Measurements from ENCODE around the gene BDP1.
A peak's percentile ranks its signal among the peaks of the same experiment; 100 is the strongest.
"Not testable (repeated sequence)": the region's sequence is repeated elsewhere in the genome, so short reads cannot be mapped to it uniquely, and the experiment has no call there.

Gene BDP1

DNA sequence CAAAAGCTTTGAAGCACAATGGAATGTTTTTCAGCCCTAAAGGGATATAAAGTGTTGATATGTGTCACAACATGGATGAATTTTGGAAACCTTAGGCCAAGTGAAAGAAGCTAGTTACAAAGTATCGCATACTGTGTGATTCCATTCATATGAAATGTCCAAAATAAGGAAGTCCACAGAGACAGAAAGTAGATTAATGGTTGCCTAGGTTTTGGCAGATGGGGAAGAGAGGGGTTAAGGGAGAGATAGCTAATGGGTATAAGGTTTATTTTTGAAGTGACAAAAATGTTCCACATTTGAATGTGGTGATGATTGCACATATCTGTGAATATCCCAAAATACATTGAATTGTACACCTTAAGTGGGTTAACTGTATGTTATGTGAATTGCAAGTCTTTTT lies 74.2 kb downstream of the BDP1 start:
- Histone ChIP-seq H3K27me3 (ENCODE audit: insufficient read depth, low read length, poor library complexity) (no peaks in the 10 kb centered on the region), H3K4me3 (ENCODE audit: low read depth in 1 of 2, low read length in 2 of 2) (no peak overlapping the region), H4K20me1 (ENCODE audit: insufficient read depth, low read length) (no peaks in the 10 kb centered on the region), H3K4me1 (ENCODE audit: insufficient read depth, low read length) (no peaks in the 10 kb centered on the region), H2AFZ (ENCODE audit: low read depth, low read length) (no peak overlapping the region), H3K79me2 (ENCODE audit: insufficient read depth, low read length) (no peaks in the 10 kb centered on the region), H3K9me3 (ENCODE audit: insufficient read depth, low read length, severe bottlenecking) (no peaks in the 10 kb centered on the region), H3K4me2 (ENCODE audit: insufficient read depth, low read length) (no peak overlapping the region), H3K27ac (ENCODE audit: low read length) (no peak overlapping the region), H3K9ac (ENCODE audit: low read depth, low read length) (no peak overlapping the region), H3K36me3 (ENCODE audit: insufficient read depth, low read length) (peaks cover 63% of the 10 kb centered on the region)
- TF ChIP-seq EZH2 (IDR thresholded peaks at IDR 0.05; ENCODE audit: borderline replicate concordance, low read depth, low read length, severe bottlenecking) (no peak), CTCF (IDR thresholded peaks at IDR 0.05; ENCODE audit: borderline replicate concordance, extremely low read depth, low read length, poor library complexity, severe bottlenecking) (no peak)
- ATAC-seq (ENCODE audit: insufficient read depth, low read depth) (no peak), DNase-seq (no peak)

DNA sequence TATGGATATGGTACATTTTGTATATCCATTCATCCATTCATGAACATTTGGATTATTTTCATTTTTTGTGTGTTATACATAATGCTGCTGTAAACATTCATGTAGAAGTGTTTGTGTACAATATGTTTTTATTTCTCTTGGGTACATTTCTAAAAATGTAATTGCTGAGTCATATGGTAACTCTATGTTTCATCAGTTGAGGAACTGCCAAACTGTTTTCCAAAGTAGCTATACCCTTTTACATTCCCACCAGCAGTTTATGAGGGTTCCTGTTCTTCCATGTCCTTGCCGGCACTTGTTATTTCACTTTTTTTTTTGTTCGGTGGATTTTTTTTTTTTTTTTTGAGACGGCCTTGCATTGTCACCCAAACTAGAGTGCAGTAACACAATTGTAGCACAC lies 77.7 kb downstream of the BDP1 start:
- no peak overlapping the region for H2AFZ ChIP-seq (ENCODE audit: low read depth, low read length)
- DNase-seq (no peak), ATAC-seq (ENCODE audit: insufficient read depth, low read depth) (no peak)
- no peak overlapping the region for H3K9ac ChIP-seq (ENCODE audit: low read depth, low read length)
- H3K4me2 ChIP-seq (ENCODE audit: insufficient read depth, low read length), result no peak overlapping the region
- H3K4me3 ChIP-seq (ENCODE audit: low read depth in 1 of 2, low read length in 2 of 2), result no peak overlapping the region
- H3K9me3 ChIP-seq (ENCODE audit: insufficient read depth, low read length, severe bottlenecking), result no peaks in the 10 kb centered on the region
- H3K27ac ChIP-seq (ENCODE audit: low read length), result no peak overlapping the region
- no peaks in the 10 kb centered on the region for H3K27me3 ChIP-seq (ENCODE audit: insufficient read depth, low read length, poor library complexity)
- TF ChIP-seq CTCF (IDR thresholded peaks at IDR 0.05; ENCODE audit: borderline replicate concordance, extremely low read depth, low read length, poor library complexity, severe bottlenecking) (no peak), EZH2 (IDR thresholded peaks at IDR 0.05; ENCODE audit: borderline replicate concordance, low read depth, low read length, severe bottlenecking) (no peak)
- no peaks in the 10 kb centered on the region for H3K79me2 ChIP-seq (ENCODE audit: insufficient read depth, low read length)
- H4K20me1 ChIP-seq (ENCODE audit: insufficient read depth, low read length), result no peaks in the 10 kb centered on the region
- no peaks in the 10 kb centered on the region for H3K4me1 ChIP-seq (ENCODE audit: insufficient read depth, low read length)
- peaks cover 75% of the 10 kb centered on the region for H3K36me3 ChIP-seq (ENCODE audit: insufficient read depth, low read length)

GRCh38 chr5:71533615-71534014 lies 78.2 kb downstream of the BDP1 start:
- no peak overlapping the region for H3K9ac ChIP-seq (ENCODE audit: low read depth, low read length)
- ATAC-seq (ENCODE audit: insufficient read depth, low read depth), result peak; percentile 71
- no peaks in the 10 kb centered on the region for H3K79me2 ChIP-seq (ENCODE audit: insufficient read depth, low read length)
- no peaks in the 10 kb centered on the region for H3K9me3 ChIP-seq (ENCODE audit: insufficient read depth, low read length, severe bottlenecking)
- no peak overlapping the region for H3K27ac ChIP-seq (ENCODE audit: low read length)
- no peaks in the 10 kb centered on the region for H4K20me1 ChIP-seq (ENCODE audit: insufficient read depth, low read length)
- DNase-seq, result no peak
- H3K36me3 ChIP-seq (ENCODE audit: insufficient read depth, low read length), result peaks cover 79% of the 10 kb centered on the region
- no peak overlapping the region for H3K4me2 ChIP-seq (ENCODE audit: insufficient read depth, low read length)
- no peak for TF ChIP-seq EZH2 (IDR thresholded peaks at IDR 0.05; ENCODE audit: borderline replicate concordance, low read depth, low read length, severe bottlenecking)
- no peak for TF ChIP-seq CTCF (IDR thresholded peaks at IDR 0.05; ENCODE audit: borderline replicate concordance, extremely low read depth, low read length, poor library complexity, severe bottlenecking)
- no peak overlapping the region for H2AFZ ChIP-seq (ENCODE audit: low read depth, low read length)
- H3K4me1 ChIP-seq (ENCODE audit: insufficient read depth, low read length), result no peaks in the 10 kb centered on the region
- no peak overlapping the region for H3K4me3 ChIP-seq (ENCODE audit: low read depth in 1 of 2, low read length in 2 of 2)
- no peaks in the 10 kb centered on the region for H3K27me3 ChIP-seq (ENCODE audit: insufficient read depth, low read length, poor library complexity)

DNA sequence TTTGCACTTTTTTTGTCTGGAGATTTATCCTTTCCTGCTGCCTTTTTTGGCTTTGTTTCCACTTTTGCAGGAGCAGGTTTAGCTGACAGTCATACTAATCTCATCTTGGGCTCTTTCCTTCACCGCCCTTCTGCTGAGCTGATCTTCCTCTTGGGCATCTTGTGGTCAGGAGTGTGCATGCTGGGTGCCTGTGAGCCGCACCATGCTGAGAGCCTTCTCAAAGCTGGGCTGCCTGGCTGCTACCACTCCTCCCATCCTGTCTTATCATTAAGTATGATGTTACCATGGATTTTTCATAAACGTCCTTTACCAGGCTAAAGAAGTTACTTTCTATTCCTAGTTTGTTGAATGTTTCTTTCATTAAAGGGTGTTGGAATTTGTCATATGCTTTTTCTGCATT lies 82.2 kb downstream of the BDP1 start:
- H3K36me3 ChIP-seq (ENCODE audit: insufficient read depth, low read length), result peaks cover 85% of the 10 kb centered on the region
- H3K4me2 ChIP-seq (ENCODE audit: insufficient read depth, low read length), result no peak overlapping the region
- H3K79me2 ChIP-seq (ENCODE audit: insufficient read depth, low read length), result no peaks in the 10 kb centered on the region
- H3K27ac ChIP-seq (ENCODE audit: low read length), result no peak overlapping the region
- H3K27me3 ChIP-seq (ENCODE audit: insufficient read depth, low read length, poor library complexity), result no peaks in the 10 kb centered on the region
- no peaks in the 10 kb centered on the region for H4K20me1 ChIP-seq (ENCODE audit: insufficient read depth, low read length)
- no peak overlapping the region for H3K4me3 ChIP-seq (ENCODE audit: low read depth in 1 of 2, low read length in 2 of 2)
- ATAC-seq (ENCODE audit: insufficient read depth, low read depth) (no peak), DNase-seq (no peak)
- H3K9ac ChIP-seq (ENCODE audit: low read depth, low read length), result no peak overlapping the region
- TF ChIP-seq EZH2 (IDR thresholded peaks at IDR 0.05; ENCODE audit: borderline replicate concordance, low read depth, low read length, severe bottlenecking), result no peak
- no peak for TF ChIP-seq CTCF (IDR thresholded peaks at IDR 0.05; ENCODE audit: borderline replicate concordance, extremely low read depth, low read length, poor library complexity, severe bottlenecking)
- no peaks in the 10 kb centered on the region for H3K9me3 ChIP-seq (ENCODE audit: insufficient read depth, low read length, severe bottlenecking)
- no peak overlapping the region for H2AFZ ChIP-seq (ENCODE audit: low read depth, low read length)
- H3K4me1 ChIP-seq (ENCODE audit: insufficient read depth, low read length), result no peaks in the 10 kb centered on the region

GRCh38 chr5:71550885-71551284 lies 95.4 kb downstream of the BDP1 start:
- H3K27me3 ChIP-seq (ENCODE audit: insufficient read depth, low read length, poor library complexity), result not testable (repeated sequence)

More at GRCh38 chr5:71550885-71551284, 95.4 kb downstream of the BDP1 start:
- not testable (repeated sequence) for H3K27ac ChIP-seq (ENCODE audit: low read length); ATAC-seq (ENCODE audit: insufficient read depth, low read depth); H2AFZ ChIP-seq (ENCODE audit: low read depth, low read length); H3K79me2 ChIP-seq (ENCODE audit: insufficient read depth, low read length); H4K20me1 ChIP-seq (ENCODE audit: insufficient read depth, low read length); H3K4me1 ChIP-seq (ENCODE audit: insufficient read depth, low read length); H3K9ac ChIP-seq (ENCODE audit: low read depth, low read length); H3K4me2 ChIP-seq (ENCODE audit: insufficient read depth, low read length); H3K4me3 ChIP-seq (ENCODE audit: low read depth in 1 of 2, low read length in 2 of 2); H3K9me3 ChIP-seq (ENCODE audit: insufficient read depth, low read length, severe bottlenecking); DNase-seq
- H3K36me3 ChIP-seq (ENCODE audit: insufficient read depth, low read length), result peaks cover 74% of the 10 kb centered on the region
